ENCODE measurements around the gene SUSD1. TPM values are rescaled to one million over a fixed set of nuclear protein-coding genes. Genes with fewer than 3 reads are reported as not detected.

SUSD1 gene
- total and polyA plus RNA-seq, 9 of the 15 experiments (the other 6 are each of a cell fraction or from before 2014, with no cell fraction given), result 10.9 to 44.4 (median 36.1) TPM

- H3K4me2 ChIP-seq (ENCODE audit: insufficient read depth, low read length), result no peak overlapping the region
- H3K36me3 ChIP-seq (ENCODE audit: control insufficient read depth, insufficient read depth, low read length), result peaks cover 78% of the 10 kb centered on the region
- H3K4me3 ChIP-seq, result no peak overlapping the region
- ATAC-seq (no peak), DNase-seq (ENCODE audit: extremely low read depth in 1 of 4, low spot score in 3 of 4) (no peak), FAIRE-seq (no peak)
- in situ Hi-C loops (cut with MboI), result no loop called here
- ChIA-PET CTCF (ENCODE audit: low intra/inter-chr PET ratio) (no interaction called here), POLR2A (no interaction called here)
- no peaks in the 10 kb centered on the region for H4K20me1 ChIP-seq (replicated peaks; ENCODE audit: control insufficient read depth, insufficient read depth, low read length)
- no peaks in the 10 kb centered on the region for H3K4me1 ChIP-seq (replicated peaks in 1 of 2; ENCODE audit: control insufficient read depth in 2 of 2, insufficient read depth in 2 of 2, low read length in 2 of 2)
- no TSS peak for BruUV-seq (replicated peaks)
- H3K9ac ChIP-seq (ENCODE audit: insufficient read depth in 1 of 2, low read depth in 2 of 2, low read length in 2 of 2), result no peak overlapping the region
- WGBS (ENCODE audit: insufficient coverage, low coverage, missing lambda C conversion rate), result 90% methylated on average over 3 of the region's 3 CpGs
- H3K27ac ChIP-seq (ENCODE audit: extremely low read depth, low read depth, low read length), result no peak overlapping the region
- TF ChIP-seq HIVEP1 (CRISPR knock-in tag; IDR thresholded peaks at IDR 0.05), result no peak
- no peak for TF ChIP-seq PTTG1 (tag; IDR thresholded peaks at IDR 0.05; ENCODE audit: low read depth)
- TF ChIP-seq NFRKB (IDR thresholded peaks at IDR 0.05; ENCODE audit: low read depth), result no peak
- no peak for TF ChIP-seq HDAC6 (IDR thresholded peaks at IDR 0.05; ENCODE audit: low read depth, low read length)
- TF ChIP-seq NUFIP1 (IDR thresholded peaks at IDR 0.05; ENCODE audit: partially characterized antibody), result no peak
- TF ChIP-seq ZBTB9 (CRISPR knock-in tag; IDR thresholded peaks at IDR 0.05), result no peak
- no peak for TF ChIP-seq FOXP1 (CRISPR knock-in tag; IDR thresholded peaks at IDR 0.05)
- no peak for TF ChIP-seq ZNF134 (CRISPR knock-in tag; conservative IDR thresholded peaks at IDR 0.05)
- no peak for TF ChIP-seq POLR2B (IDR thresholded peaks at IDR 0.05; ENCODE audit: low read depth, partially characterized antibody)
- TF ChIP-seq NR4A1 (CRISPR knock-in tag; IDR thresholded peaks at IDR 0.05), result no peak
- no peak for TF ChIP-seq NR4A1 (tag; IDR thresholded peaks at IDR 0.05)
- TF ChIP-seq ZNF75A (CRISPR knock-in tag; IDR thresholded peaks at IDR 0.05), result no peak
- no peak for TF ChIP-seq ZNF217 (CRISPR knock-in tag; IDR thresholded peaks at IDR 0.05)
- no peaks in the 10 kb centered on the region for H3K79me2 ChIP-seq (ENCODE audit: control insufficient read depth, insufficient read depth, low read length)
- H3K27me3 ChIP-seq (ENCODE audit: control insufficient read depth in 2 of 2, insufficient read depth in 2 of 2, low read length in 2 of 2), result no peaks in the 10 kb centered on the region
- intact Hi-C loops (cut with micrococcal nuclease), result no loop called here
- no peak overlapping the region for H2AFZ ChIP-seq (ENCODE audit: low read depth, low read length)
- H3K9me1 ChIP-seq (ENCODE audit: control insufficient read depth, insufficient read depth, low read length), result no peaks in the 10 kb centered on the region
- H3K9me3 ChIP-seq (replicated peaks; ENCODE audit: control insufficient read depth, insufficient read depth, low read depth, low read length), result no peaks in the 10 kb centered on the region
Observed at GRCh38 chr9:112115109-112115508, 60.0 kb downstream of the SUSD1 start.

All from K562 (cell line).